HepG2 (cell line): ENCODE measurements around the gene CDK5R1. TPM values are rescaled to one million over a fixed set of nuclear protein-coding genes. Genes with fewer than 3 reads are reported as not detected.
A peak's percentile ranks its signal among the peaks of the same experiment; 100 is the strongest.

Source experiments
- BCL6 ChIP-seq: IDR thresholded peaks from 2 replicates; pipeline ENCODE4 v1.6.1; 2016; ENCODE audit warnings: missing genetic modification reagents, missing compliant biosample characterization
- DDIT3 ChIP-seq: sonication (generic); formaldehyde crosslinking; IDR thresholded peaks from 2 replicates; pipeline ENCODE4 v1.4.0; 2020; ENCODE audit warnings: mild to moderate bottlenecking, missing genetic modification reagents
- ELF3 ChIP-seq: IDR thresholded peaks from 2 replicates; pipeline ENCODE4 v1.6.1; 2016; ENCODE audit warnings: missing genetic modification reagents, missing compliant biosample characterization
- HCFC1 ChIP-seq: fragments of 150-350 bp; IDR thresholded peaks from 2 replicates; pipeline ENCODE4 v1.6.1; 2014; ENCODE audit warnings: low read depth, low read length
- KDM1A ChIP-seq: IDR thresholded peaks from 2 replicates; pipeline ENCODE4 v1.6.1; 2016; ENCODE audit warnings: missing compliant biosample characterization
- LBX2 ChIP-seq: sonication (generic); formaldehyde crosslinking; IDR thresholded peaks from 2 replicates; pipeline ENCODE4 v1.5.0; 2020; ENCODE audit warnings: missing genetic modification reagents, mild to moderate bottlenecking, borderline replicate concordance
- MYC ChIP-seq: sonication (generic); formaldehyde crosslinking; IDR thresholded peaks from 2 replicates; pipeline ENCODE4 v1.9.0; 2021; ENCODE audit warnings: missing genetic modification reagents, borderline replicate concordance
- SAFB2 ChIP-seq: sonication (generic); formaldehyde crosslinking; IDR thresholded peaks from 2 replicates; pipeline ENCODE4 v1.5.1; 2020; ENCODE audit warnings: missing genetic modification reagents, low read depth, mild to moderate bottlenecking, borderline replicate concordance
- SUZ12 ChIP-seq: fragments of 150-350 bp; IDR thresholded peaks from 2 replicates; pipeline ENCODE4 v1.6.1; 2014; ENCODE audit warnings: low read depth, low read length
- TBP ChIP-seq: sonication (generic); formaldehyde crosslinking; IDR thresholded peaks from 2 replicates; pipeline ENCODE4 v1.5.0; 2020; ENCODE audit warnings: missing genetic modification reagents
- ZBTB43 ChIP-seq: sonication (generic); formaldehyde crosslinking; conservative IDR thresholded peaks from 2 replicates; pipeline ENCODE4 v1.4.0; 2020; ENCODE audit warnings: missing genetic modification reagents
- ZNF354B ChIP-seq: sonication (generic); formaldehyde crosslinking; IDR thresholded peaks from 2 replicates; pipeline ENCODE4 v1.8.0; 2022; ENCODE audit warnings: mild to moderate bottlenecking, missing genetic modification reagents
- ZNF510 ChIP-seq: sonication (generic); formaldehyde crosslinking; IDR thresholded peaks from 2 replicates; pipeline ENCODE4 v1.4.0; 2020; ENCODE audit warnings: low read depth, mild to moderate bottlenecking, missing genetic modification reagents
- ZNF530 ChIP-seq: sonication (generic); formaldehyde crosslinking; IDR thresholded peaks from 2 replicates; pipeline ENCODE4 v1.5.0; 2020; ENCODE audit warnings: low read depth, mild to moderate bottlenecking, missing genetic modification reagents
- ZNF672 ChIP-seq: sonication (generic); formaldehyde crosslinking; IDR thresholded peaks from 2 replicates; pipeline ENCODE4 v1.8.1; 2022; ENCODE audit warnings: missing genetic modification reagents
- ZSCAN22 ChIP-seq: sonication (generic); formaldehyde crosslinking; IDR thresholded peaks from 2 replicates; pipeline ENCODE4 v1.4.0; 2020; ENCODE audit warnings: mild to moderate bottlenecking, missing genetic modification reagents
- polyA plus RNA-seq, 8 experiments: library from polyadenylated mRNA; depleted of rRNA in 3 of 8; stranded (reverse) in 7 of 8; unstranded in 1 of 8; fragments of >200 nt; fragmentation: Illumina TruSeq in 4 of 8; extraction: Trizol in 4 of 8; gene quantifications; 2 replicates each; pipeline versions ENCODE4 v1.2.1 to v1.2.3, GENCODE V29; 2011 to 2016; ENCODE audit warnings: low read depth in 4 of 8, missing spikeins in 1 of 8, mixed read lengths in 1 of 8; ENCODE audit not compliant: insufficient read depth in 1 of 8
- total RNA-seq, 5 experiments: library from RNA; depleted of rRNA; stranded (reverse); fragments of >200 nt; fragmentation: Illumina TruSeq; extraction: Trizol; gene quantifications; 2 replicates each; pipeline ENCODE4 v1.2.3, GENCODE V29; 2016; ENCODE audit warnings: low read depth in 1 of 5
- TF ChIP-seq, protein P1 (sequence below): sonication (generic); formaldehyde crosslinking; IDR thresholded peaks from 2 replicates; pipeline ENCODE4 v1.5.0; 2020; ENCODE audit warnings: mild to moderate bottlenecking, missing genetic modification reagents
- TF ChIP-seq, protein P2 (sequence below): sonication (generic); formaldehyde crosslinking; conservative IDR thresholded peaks from 2 replicates; pipeline ENCODE4 v1.8.0; 2022; ENCODE audit warnings: missing genetic modification reagents
- TF ChIP-seq, protein P3 (sequence below): sonication (generic); formaldehyde crosslinking; IDR thresholded peaks from 2 replicates; pipeline ENCODE4 v1.5.1; 2020; ENCODE audit warnings: missing genetic modification reagents, mild to moderate bottlenecking, borderline replicate concordance
- TF ChIP-seq, protein P4 (sequence below): sonication (generic); formaldehyde crosslinking; IDR thresholded peaks from 2 replicates; pipeline ENCODE4 v1.8.1; 2022; ENCODE audit warnings: mild to moderate bottlenecking, missing genetic modification reagents

The CDK5R1 gene
- total and polyA plus RNA-seq, 2 of the 13 experiments (the other 11 are each of a cell fraction or from before 2014, with no cell fraction given): 1.1 to 3.9 TPM

DNA sequence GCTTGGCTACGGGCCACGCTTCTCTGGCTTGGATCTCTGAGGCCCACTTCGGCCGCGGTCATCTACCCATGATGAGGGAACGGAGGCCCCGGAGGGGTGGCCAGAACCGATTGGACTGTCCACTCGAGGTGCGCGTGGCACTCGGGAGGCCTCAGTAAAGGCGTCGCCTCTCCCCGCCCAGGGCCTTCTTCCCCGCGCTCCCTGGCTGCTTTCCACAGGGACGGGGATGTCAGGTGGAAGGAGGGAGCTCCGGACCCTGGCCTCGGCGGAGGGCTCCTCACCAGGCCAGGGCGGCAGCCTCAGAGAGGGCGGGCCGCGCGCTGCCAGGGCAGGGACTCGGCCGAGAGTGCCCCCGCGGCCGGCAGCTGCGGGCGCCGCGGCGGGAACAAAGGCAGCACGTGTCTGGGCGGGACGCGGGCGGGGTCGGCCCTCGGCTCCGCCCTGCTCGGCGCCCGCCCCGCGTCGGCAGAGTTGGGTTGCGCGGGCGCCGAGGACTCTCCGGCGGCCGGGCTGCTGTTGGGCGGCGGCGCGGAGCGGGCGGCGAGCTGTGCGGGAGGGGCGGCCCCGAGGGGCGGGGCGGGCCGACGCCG, 587 bp upstream of the CDK5R1 start (continued):
- no peak for TF ChIP-seq ZBTB43 (CRISPR knock-in tag)
- no peak for TF ChIP-seq ZNF354B (CRISPR knock-in tag)
- TF ChIP-seq DDIT3 (CRISPR knock-in tag): no peak
- TF ChIP-seq BCL6: no peak
- no peak for TF ChIP-seq ZSCAN22 (CRISPR knock-in tag)
- TF ChIP-seq, protein P1, sequence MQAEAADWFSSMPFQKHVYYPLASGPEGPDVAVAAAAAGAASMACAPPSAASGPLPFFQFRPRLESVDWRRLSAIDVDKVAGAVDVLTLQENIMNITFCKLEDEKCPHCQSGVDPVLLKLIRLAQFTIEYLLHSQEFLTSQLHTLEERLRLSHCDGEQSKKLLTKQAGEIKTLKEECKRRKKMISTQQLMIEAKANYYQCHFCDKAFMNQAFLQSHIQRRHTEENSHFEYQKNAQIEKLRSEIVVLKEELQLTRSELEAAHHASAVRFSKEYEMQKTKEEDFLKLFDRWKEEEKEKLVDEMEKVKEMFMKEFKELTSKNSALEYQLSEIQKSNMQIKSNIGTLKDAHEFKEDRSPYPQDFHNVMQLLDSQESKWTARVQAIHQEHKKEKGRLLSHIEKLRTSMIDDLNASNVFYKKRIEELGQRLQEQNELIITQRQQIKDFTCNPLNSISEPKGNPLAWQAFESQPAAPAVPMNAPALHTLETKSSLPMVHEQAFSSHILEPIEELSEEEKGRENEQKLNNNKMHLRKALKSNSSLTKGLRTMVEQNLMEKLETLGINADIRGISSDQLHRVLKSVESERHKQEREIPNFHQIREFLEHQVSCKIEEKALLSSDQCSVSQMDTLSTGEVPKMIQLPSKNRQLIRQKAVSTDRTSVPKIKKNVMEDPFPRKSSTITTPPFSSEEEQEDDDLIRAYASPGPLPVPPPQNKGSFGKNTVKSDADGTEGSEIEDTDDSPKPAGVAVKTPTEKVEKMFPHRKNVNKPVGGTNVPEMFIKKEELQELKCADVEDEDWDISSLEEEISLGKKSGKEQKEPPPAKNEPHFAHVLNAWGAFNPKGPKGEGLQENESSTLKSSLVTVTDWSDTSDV (CRISPR knock-in tag): no peak
- TF ChIP-seq ZNF530: no peak
- TF ChIP-seq, protein P2, sequence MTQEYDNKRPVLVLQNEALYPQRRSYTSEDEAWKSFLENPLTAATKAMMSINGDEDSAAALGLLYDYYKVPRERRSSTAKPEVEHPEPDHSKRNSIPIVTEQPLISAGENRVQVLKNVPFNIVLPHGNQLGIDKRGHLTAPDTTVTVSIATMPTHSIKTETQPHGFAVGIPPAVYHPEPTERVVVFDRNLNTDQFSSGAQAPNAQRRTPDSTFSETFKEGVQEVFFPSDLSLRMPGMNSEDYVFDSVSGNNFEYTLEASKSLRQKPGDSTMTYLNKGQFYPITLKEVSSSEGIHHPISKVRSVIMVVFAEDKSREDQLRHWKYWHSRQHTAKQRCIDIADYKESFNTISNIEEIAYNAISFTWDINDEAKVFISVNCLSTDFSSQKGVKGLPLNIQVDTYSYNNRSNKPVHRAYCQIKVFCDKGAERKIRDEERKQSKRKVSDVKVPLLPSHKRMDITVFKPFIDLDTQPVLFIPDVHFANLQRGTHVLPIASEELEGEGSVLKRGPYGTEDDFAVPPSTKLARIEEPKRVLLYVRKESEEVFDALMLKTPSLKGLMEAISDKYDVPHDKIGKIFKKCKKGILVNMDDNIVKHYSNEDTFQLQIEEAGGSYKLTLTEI (CRISPR knock-in tag): no peak
- TF ChIP-seq, protein P3, sequence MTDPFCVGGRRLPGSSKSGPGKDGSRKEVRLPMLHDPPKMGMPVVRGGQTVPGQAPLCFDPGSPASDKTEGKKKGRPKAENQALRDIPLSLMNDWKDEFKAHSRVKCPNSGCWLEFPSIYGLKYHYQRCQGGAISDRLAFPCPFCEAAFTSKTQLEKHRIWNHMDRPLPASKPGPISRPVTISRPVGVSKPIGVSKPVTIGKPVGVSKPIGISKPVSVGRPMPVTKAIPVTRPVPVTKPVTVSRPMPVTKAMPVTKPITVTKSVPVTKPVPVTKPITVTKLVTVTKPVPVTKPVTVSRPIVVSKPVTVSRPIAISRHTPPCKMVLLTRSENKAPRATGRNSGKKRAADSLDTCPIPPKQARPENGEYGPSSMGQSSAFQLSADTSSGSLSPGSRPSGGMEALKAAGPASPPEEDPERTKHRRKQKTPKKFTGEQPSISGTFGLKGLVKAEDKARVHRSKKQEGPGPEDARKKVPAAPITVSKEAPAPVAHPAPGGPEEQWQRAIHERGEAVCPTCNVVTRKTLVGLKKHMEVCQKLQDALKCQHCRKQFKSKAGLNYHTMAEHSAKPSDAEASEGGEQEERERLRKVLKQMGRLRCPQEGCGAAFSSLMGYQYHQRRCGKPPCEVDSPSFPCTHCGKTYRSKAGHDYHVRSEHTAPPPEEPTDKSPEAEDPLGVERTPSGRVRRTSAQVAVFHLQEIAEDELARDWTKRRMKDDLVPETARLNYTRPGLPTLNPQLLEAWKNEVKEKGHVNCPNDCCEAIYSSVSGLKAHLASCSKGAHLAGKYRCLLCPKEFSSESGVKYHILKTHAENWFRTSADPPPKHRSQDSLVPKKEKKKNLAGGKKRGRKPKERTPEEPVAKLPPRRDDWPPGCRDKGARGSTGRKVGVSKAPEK (CRISPR knock-in tag): no peak
- no peak for TF ChIP-seq ZNF672 (CRISPR knock-in tag)
- TF ChIP-seq ELF3 (CRISPR knock-in tag): no peak
- no peak for TF ChIP-seq KDM1A (CRISPR knock-in tag)
- TF ChIP-seq SUZ12: no peak
- TF ChIP-seq, protein P4, sequence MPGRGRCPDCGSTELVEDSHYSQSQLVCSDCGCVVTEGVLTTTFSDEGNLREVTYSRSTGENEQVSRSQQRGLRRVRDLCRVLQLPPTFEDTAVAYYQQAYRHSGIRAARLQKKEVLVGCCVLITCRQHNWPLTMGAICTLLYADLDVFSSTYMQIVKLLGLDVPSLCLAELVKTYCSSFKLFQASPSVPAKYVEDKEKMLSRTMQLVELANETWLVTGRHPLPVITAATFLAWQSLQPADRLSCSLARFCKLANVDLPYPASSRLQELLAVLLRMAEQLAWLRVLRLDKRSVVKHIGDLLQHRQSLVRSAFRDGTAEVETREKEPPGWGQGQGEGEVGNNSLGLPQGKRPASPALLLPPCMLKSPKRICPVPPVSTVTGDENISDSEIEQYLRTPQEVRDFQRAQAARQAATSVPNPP: peak; percentile 71; the same call in 1 of the 2 replicates
- TF ChIP-seq HCFC1: no peak
- TF ChIP-seq TBP: no peak
- peak; percentile 77 for TF ChIP-seq MYC
- TF ChIP-seq ZNF510 (CRISPR knock-in tag): no peak
- TF ChIP-seq LBX2 (CRISPR knock-in tag): no peak
- TF ChIP-seq SAFB2 (CRISPR knock-in tag): no peak
